Activated T-cell treated with anti-CD3 and anti-CD28 coated beads for 4 hours (primary cell): ENCODE measurements around the gene DAW1.
A peak's percentile ranks its signal among the peaks of the same experiment; 100 is the strongest.

Experiments
- DNase-seq: peaks from one replicate; pipeline ENCODE4 v3.0.0-alpha.2; 2020

The DAW1 gene

GRCh38 chr2:227862741-227863588 lies 8.5 kb upstream of the DAW1 start:
- DNase-seq = no peak

- no peak for DNase-seq
Measured at GRCh38 chr2:227864161-227864756, 7.2 kb upstream of the DAW1 start.

- no peak for DNase-seq
Measured at GRCh38 chr2:227865291-227865690, 6.1 kb upstream of the DAW1 start.

- no peak for DNase-seq
Measured at GRCh38 chr2:227867386-227867785, 4.0 kb upstream of the DAW1 start.

GRCh38 chr2:227870710-227871374 lies 589 bp upstream of the DAW1 start:
- no peak for DNase-seq

GRCh38 chr2:227872676-227873075 lies 1.2 kb downstream of the DAW1 start:
- DNase-seq = no peak

GRCh38 chr2:227876300-227876801 lies 4.9 kb downstream of the DAW1 start:
- no peak for DNase-seq

GRCh38 chr2:227877421-227878310 lies 6.2 kb downstream of the DAW1 start:
- no peak for DNase-seq

- no peak for DNase-seq
Measured at GRCh38 chr2:227880460-227880859, 9.0 kb downstream of the DAW1 start.

- no peak for DNase-seq
Measured at GRCh38 chr2:227881866-227882517, 10.6 kb downstream of the DAW1 start.

GRCh38 chr2:227884511-227884947 lies 13.1 kb downstream of the DAW1 start:
- peak; percentile 25 for DNase-seq

GRCh38 chr2:227886149-227886548 lies 14.7 kb downstream of the DAW1 start:
- DNase-seq = no peak

GRCh38 chr2:227888289-227888688 lies 16.9 kb downstream of the DAW1 start:
- DNase-seq = no peak

GRCh38 chr2:227889336-227889735 lies 17.9 kb downstream of the DAW1 start:
- no peak for DNase-seq

- no peak for DNase-seq
Measured at GRCh38 chr2:227890495-227891079, 19.2 kb downstream of the DAW1 start.

- DNase-seq = no peak
Measured at GRCh38 chr2:227891673-227892072, 20.2 kb downstream of the DAW1 start.

- no peak for DNase-seq
Measured at GRCh38 chr2:227903381-227903780, 31.9 kb downstream of the DAW1 start.

- DNase-seq = no peak
Measured at GRCh38 chr2:227906991-227907390, 35.6 kb downstream of the DAW1 start.

GRCh38 chr2:227908266-227909054 lies 37.0 kb downstream of the DAW1 start:
- no peak for DNase-seq

GRCh38 chr2:227914362-227914761 lies 42.9 kb downstream of the DAW1 start:
- DNase-seq = no peak

GRCh38 chr2:227921648-227922047 lies 50.2 kb downstream of the DAW1 start:
- no peak for DNase-seq
